Stomach (tissue), 9 donors: ENCODE results near the gene ZNF232. TPM values are rescaled to one million over a fixed set of nuclear protein-coding genes. Genes with fewer than 3 reads are reported as not detected.
A peak's percentile ranks its signal among the peaks of the same experiment; 100 is the strongest.

Experiments
- DNase-seq, 2 donors: peaks; one replicate each; pipeline versions ENCODE4 v3.0.0 to v3.0.0-alpha.2; 2013 to 2019
- H3K27ac ChIP-seq, 5 donors: fragments of 200-600 bp in 4 of 5; sonication (generic) in 4 of 5; one replicate each; pipeline ENCODE4 v1.5.1; 2013 to 2019; ENCODE audit warnings: mild to moderate bottlenecking in 1 of 5, moderate library complexity in 1 of 5
- H3K27me3 ChIP-seq, 3 donors: fragments of 200-600 bp; sonication (generic); one replicate each; pipeline ENCODE4 v1.5.1; 2017 to 2019; ENCODE audit warnings: mixed run types in 1 of 3
- H3K36me3 ChIP-seq, 4 donors: fragments of 200-600 bp; sonication (generic); 1 replicate in 3 of 4; 2 replicates in 1 of 4; pipeline ENCODE4 v1.5.1; 2016 to 2019
- H3K4me1 ChIP-seq, 4 donors: fragments of 200-600 bp; sonication (generic); one replicate each; pipeline ENCODE4 v1.5.1; 2016 to 2019
- H3K4me3 ChIP-seq, 4 donors: fragments of 200-600 bp; sonication (generic) in 3 of 4; one replicate each; pipeline ENCODE4 v1.5.1; 2016 to 2019; ENCODE audit warnings: mild to moderate bottlenecking in 1 of 4
- H3K9me3 ChIP-seq, 4 donors: fragments of 200-600 bp; sonication (generic); one replicate each; pipeline ENCODE4 v1.5.1; 2016 to 2019
- EP300 ChIP-seq: sonication (generic); formaldehyde crosslinking; IDR thresholded peaks from one replicate; pipeline ENCODE4 v1.6.1; 2017; ENCODE audit warnings: antibody characterized with exemption
- POLR2A ChIP-seq, 4 donors: fragments of 450-650 bp; IDR thresholded peaks; one replicate each; pipeline ENCODE4 v1.6.1; 2016; ENCODE audit warnings: antibody characterized with exemption in 4 of 4, control low read depth in 2 of 4, mild to moderate bottlenecking in 1 of 4, moderate library complexity in 1 of 4
- POLR2AphosphoS5 ChIP-seq, 3 donors: sonication (generic); formaldehyde crosslinking; IDR thresholded peaks; one replicate each; pipeline ENCODE4 v1.6.1; 2016; ENCODE audit warnings: antibody characterized with exemption in 3 of 3
- WGBS, 5 donors: extraction: QIAGEN DNeasy Blood & Tissue Kit in 3 of 5; methylation state at CpG; one replicate each; pipeline versions ENCODE4 v1.1.5 to v1.1.7; 2013 to 2018; 5-methylcytosine and 5-hydroxymethylcytosine counted together
- intact Hi-C: fragments of 100-400 bp; cut with DNase I; formaldehyde crosslinking; loops from one replicate; pipeline ENCODE4 v1.15.1; 2023; ENCODE audit warnings: low total_unique reads
- polyA plus RNA-seq, 3 donors: library from polyadenylated mRNA; stranded (reverse); fragments of 200-250 nt; gene quantifications; one replicate each; pipeline ENCODE4 v1.2.3, GENCODE V29; 2013
- total RNA-seq, 5 donors: library from RNA; depleted of rRNA; stranded (reverse); fragments of >200 nt; gene quantifications; one replicate each; pipeline versions ENCODE4 v1.1.0 to v1.2.3, GENCODE V29; 2014 to 2016
- TF ChIP-seq, protein P1 (sequence below), 7 experiments: fragments of 450-650 bp in 4 of 7; fragments of 200-600 bp in 3 of 7; sonication (generic) in 3 of 7; IDR thresholded peaks; one replicate each; pipeline ENCODE4 v1.5.1; 2016 to 2019; ENCODE audit warnings: antibody characterized with exemption in 7 of 7, control low read depth in 2 of 7, mild to moderate bottlenecking in 1 of 7
- donor health status: healthy with polysubstance abuse.
- donor health status: Bipolar disorder and iron deficiency.
- donor health status: healthy.

Gene ZNF232
- total and polyA plus RNA-seq, 8 donors = 0.58 to 11.8 (median 7.3) TPM

DNA sequence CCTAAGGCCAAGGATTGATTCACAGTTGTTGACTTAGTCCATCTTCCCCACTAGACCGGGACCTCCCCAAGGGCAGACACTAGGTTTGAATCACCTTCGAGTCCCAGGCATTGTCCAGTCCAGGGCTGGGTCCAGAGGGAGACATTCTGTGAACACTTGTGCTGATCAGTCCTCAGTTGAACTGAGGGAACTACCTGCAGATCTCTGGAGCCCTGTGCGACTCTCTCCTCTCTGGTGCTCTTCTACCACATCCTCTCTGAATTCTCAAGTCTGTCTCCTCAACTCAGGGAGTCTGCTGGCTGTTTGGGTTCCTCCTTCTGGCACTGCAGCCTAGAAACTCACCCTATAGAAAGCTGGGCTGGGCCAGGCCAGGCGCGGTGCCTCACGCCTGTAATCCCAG is 10.8 kb downstream of the ZNF232 start:
- Histone ChIP-seq H3K4me1 (peaks cover 0 to 13% (median 11%) of the 10 kb centered on the region in 4 donors), H3K4me3 (no peak overlapping the region), H3K9me3 (peaks cover 12 to 37% (median 29%) of the 10 kb centered on the region in 4 donors), H3K27me3 (peaks cover 0 to 12% (median 7%) of the 10 kb centered on the region in 3 donors), H3K36me3 (peaks cover 3 to 12% (median 10%) of the 10 kb centered on the region in 4 donors), H3K27ac (no peak overlapping the region)
- 63 to 78% (median 76%) methylated on average over 6 of the region's 6 CpGs for WGBS, 5 donors
- TF ChIP-seq POLR2AphosphoS5 (IDR thresholded peaks at IDR 0.05) (no peak), POLR2A (IDR thresholded peaks at IDR 0.05) (no peak), EP300 (no peak)
- TF ChIP-seq, protein P1, sequence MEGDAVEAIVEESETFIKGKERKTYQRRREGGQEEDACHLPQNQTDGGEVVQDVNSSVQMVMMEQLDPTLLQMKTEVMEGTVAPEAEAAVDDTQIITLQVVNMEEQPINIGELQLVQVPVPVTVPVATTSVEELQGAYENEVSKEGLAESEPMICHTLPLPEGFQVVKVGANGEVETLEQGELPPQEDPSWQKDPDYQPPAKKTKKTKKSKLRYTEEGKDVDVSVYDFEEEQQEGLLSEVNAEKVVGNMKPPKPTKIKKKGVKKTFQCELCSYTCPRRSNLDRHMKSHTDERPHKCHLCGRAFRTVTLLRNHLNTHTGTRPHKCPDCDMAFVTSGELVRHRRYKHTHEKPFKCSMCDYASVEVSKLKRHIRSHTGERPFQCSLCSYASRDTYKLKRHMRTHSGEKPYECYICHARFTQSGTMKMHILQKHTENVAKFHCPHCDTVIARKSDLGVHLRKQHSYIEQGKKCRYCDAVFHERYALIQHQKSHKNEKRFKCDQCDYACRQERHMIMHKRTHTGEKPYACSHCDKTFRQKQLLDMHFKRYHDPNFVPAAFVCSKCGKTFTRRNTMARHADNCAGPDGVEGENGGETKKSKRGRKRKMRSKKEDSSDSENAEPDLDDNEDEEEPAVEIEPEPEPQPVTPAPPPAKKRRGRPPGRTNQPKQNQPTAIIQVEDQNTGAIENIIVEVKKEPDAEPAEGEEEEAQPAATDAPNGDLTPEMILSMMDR (IDR thresholded peaks at IDR 0.05) = no peak
- DNase-seq = no peak
- intact Hi-C loops = no loop called here

DNA sequence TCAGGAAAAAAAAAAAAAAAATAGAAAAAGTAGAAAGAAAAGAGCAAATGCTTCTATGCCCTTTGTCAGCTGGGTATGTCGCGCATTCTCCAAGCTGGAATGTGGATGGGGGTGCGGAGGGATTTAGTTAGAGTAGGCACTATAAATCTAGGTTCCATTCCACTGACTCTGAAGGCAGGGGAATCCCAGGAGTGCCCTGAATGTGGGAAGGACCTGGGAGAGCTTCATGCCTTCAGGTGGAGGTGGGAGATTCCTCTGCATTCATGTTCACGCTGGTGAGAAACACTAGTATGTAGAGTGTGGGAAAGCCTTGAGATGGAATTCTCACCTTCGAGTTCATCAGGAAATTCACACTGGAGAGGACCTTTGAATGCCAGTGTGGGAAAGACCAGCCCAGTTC is 12.4 kb downstream of the ZNF232 start:
- peaks cover 20 to 44% (median 39%) of the 10 kb centered on the region in 4 donors for H3K9me3 ChIP-seq
- H3K4me3 ChIP-seq = no peak overlapping the region
- no peak overlapping the region for H3K27ac ChIP-seq
- 84 to 94% (median 87%) methylated on average over 5 of the region's 5 CpGs for WGBS, 5 donors
- intact Hi-C loops = no loop called here
- peaks cover 0 to 12% (median 7%) of the 10 kb centered on the region in 3 donors for H3K27me3 ChIP-seq
- H3K36me3 ChIP-seq = peaks cover 0 to under 1% (median 0%) of the 10 kb centered on the region in 4 donors
- DNase-seq = no peak
- H3K4me1 ChIP-seq = peaks cover 0 to 13% (median 11%) of the 10 kb centered on the region in 4 donors
- TF ChIP-seq POLR2AphosphoS5 (IDR thresholded peaks at IDR 0.05) (no peak), POLR2A (IDR thresholded peaks at IDR 0.05) (no peak), EP300 (no peak)
- TF ChIP-seq, protein P1 (IDR thresholded peaks at IDR 0.05) = no peak

DNA sequence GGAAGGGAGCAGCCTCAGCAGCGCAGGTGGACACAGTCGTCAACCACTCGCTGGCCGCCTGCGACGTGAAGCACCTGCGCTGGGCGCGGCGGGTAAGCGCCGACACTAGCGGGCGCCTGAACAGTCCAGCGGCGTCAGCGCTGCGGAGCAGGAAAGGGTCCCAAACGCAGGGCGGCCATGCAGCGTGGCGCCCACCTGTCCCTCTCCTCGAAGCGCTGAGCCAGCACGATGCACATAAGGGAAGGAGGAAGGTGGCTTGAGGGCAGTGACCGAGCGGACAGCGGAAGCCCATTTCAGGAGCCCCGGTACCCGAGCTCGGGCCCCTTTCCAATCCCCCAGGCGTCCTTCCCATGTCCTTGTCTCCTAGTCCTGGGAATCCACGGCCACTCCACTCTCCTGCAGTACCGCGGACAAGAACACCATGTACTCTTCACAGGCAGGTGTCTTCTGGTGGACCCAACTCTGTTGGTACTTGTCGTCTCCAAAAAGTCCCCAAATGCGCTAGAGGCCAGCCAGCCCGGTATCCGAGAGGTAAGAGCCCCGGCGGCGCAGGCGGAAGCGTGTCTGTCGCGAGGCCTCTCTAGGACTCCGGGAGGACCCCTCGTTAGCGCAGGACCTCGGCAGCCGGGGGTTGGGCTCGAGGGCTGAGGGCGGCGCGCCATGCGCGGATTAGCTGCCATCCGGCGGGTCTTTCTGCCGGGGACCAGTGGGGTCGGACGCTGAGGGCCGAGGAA is 14.4 kb downstream of the ZNF232 start:
- Histone ChIP-seq H3K36me3 (peaks cover 2 to 20% (median 12%) of the 10 kb centered on the region in 4 donors), H3K4me1 (peaks cover 0 to 13% (median 11%) of the 10 kb centered on the region in 4 donors), H3K27ac (peak overlapping the region in 3 of 5 donors; percentile 29 to 56 (median 55)), H3K9me3 (peaks cover 38 to 57% (median 56%) of the 10 kb centered on the region in 4 donors), H3K27me3 (peaks cover 0 to 12% (median 7%) of the 10 kb centered on the region in 3 donors), H3K4me3 (peak overlapping the region; percentile 37 to 54 (median 50))
- WGBS, 5 donors = 3 to 7% (median 4%) methylated on average over 38 to 63 of the region's 63 CpGs
- intact Hi-C loops = no loop called here
- no peak for TF ChIP-seq EP300
- TF ChIP-seq, protein P1 (IDR thresholded peaks at IDR 0.05) = no peak
- TF ChIP-seq POLR2A (IDR thresholded peaks at IDR 0.05) = no peak
- TF ChIP-seq POLR2AphosphoS5 (IDR thresholded peaks at IDR 0.05) = no peak
- DNase-seq = peak; percentile 30 to 92

DNA sequence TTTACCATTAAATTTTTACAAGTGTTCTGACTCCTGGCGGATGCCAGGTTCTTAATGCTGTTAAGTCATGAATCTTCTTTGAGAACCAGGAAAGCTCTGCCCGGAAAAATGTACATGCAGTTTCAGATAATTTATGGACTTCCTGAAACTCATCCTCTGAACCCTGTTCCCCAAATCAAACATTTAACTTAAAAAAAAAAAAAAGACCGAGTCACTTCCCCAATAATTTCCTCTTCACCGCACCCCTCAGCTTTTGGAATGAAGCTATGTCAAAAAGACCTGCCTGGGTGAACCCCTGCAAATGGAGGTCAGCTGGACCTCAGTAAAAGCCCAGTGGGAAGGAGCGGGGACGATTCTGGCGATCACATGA is 15.0 kb downstream of the ZNF232 start:
- peak overlapping the region; percentile 37 to 54 (median 50) for H3K4me3 ChIP-seq
- peaks cover 44 to 62% (median 62%) of the 10 kb centered on the region in 4 donors for H3K9me3 ChIP-seq
- no peak for DNase-seq
- peak overlapping the region in 2 of 5 donors; percentile 55 to 56 for H3K27ac ChIP-seq
- peaks cover 8 to 26% (median 18%) of the 10 kb centered on the region in 4 donors for H3K36me3 ChIP-seq
- H3K27me3 ChIP-seq = peaks cover 0 to 12% (median 7%) of the 10 kb centered on the region in 3 donors
- peaks cover 0 to 13% (median 11%) of the 10 kb centered on the region in 4 donors for H3K4me1 ChIP-seq
- TF ChIP-seq POLR2A (IDR thresholded peaks at IDR 0.05) = no peak
- TF ChIP-seq POLR2AphosphoS5 (IDR thresholded peaks at IDR 0.05) = no peak
- TF ChIP-seq, protein P1 (IDR thresholded peaks at IDR 0.05) = no peak
- TF ChIP-seq EP300 = no peak
- WGBS, 5 donors = 17 to 25% (median 20%) methylated on average over 7 of the region's 7 CpGs
- intact Hi-C loops = no loop called here
